Mesendoderm (in vitro differentiated cells): ENCODE measurements around the gene ADAM22.

Experiments used
- DNase-seq: peaks from one replicate; pipeline ENCODE4 v3.0.0; 2013
- H2AK5ac ChIP-seq: 2 replicates; pipeline ENCODE4 v1.6.1; 2013; ENCODE audit warnings: low read length, inconsistent platforms
- H2BK120ac ChIP-seq: 2 replicates; pipeline ENCODE4 v1.6.1; 2013; ENCODE audit warnings: low read depth, mild to moderate bottlenecking, low read length, moderate library complexity, mixed read lengths
- H2BK15ac ChIP-seq: replicated peaks from 2 replicates; pipeline ENCODE4 v1.6.1; 2013; ENCODE audit warnings: low read depth, mild to moderate bottlenecking, moderate library complexity
- H2BK5ac ChIP-seq: 2 replicates; pipeline ENCODE4 v1.6.1; 2013; ENCODE audit warnings: low read length, inconsistent platforms
- H3K18ac ChIP-seq: 2 replicates; pipeline ENCODE4 v1.6.1; 2013; ENCODE audit warnings: mild to moderate bottlenecking, low read length, mixed read lengths
- H3K23ac ChIP-seq: one replicate; pipeline ENCODE4 v1.6.1; 2013; ENCODE audit warnings: low read length
- H3K27ac ChIP-seq: 2 replicates; pipeline ENCODE4 v1.5.1; 2013; ENCODE audit warnings: low read depth, mild to moderate bottlenecking, inconsistent platforms, low read length, moderate library complexity
- H3K27me3 ChIP-seq: 2 replicates; pipeline ENCODE4 v1.6.1; 2013; ENCODE audit warnings: low read length, control low read depth, mild to moderate bottlenecking, inconsistent platforms; ENCODE audit not compliant: insufficient read depth, poor library complexity
- H3K36me3 ChIP-seq: 2 replicates; pipeline ENCODE4 v1.6.1; 2013; ENCODE audit warnings: low read length, inconsistent platforms; ENCODE audit not compliant: control insufficient read depth, insufficient read depth
- H3K4ac ChIP-seq: one replicate; pipeline ENCODE4 v1.6.1; 2013; ENCODE audit warnings: low read depth, mild to moderate bottlenecking, low read length, moderate library complexity
- H3K4me1 ChIP-seq: 2 replicates; pipeline ENCODE4 v1.6.1; 2013; ENCODE audit warnings: low read depth, low read length, inconsistent platforms; ENCODE audit not compliant: control insufficient read depth
- H3K4me2 ChIP-seq: 2 replicates; pipeline ENCODE4 v1.6.1; 2013; ENCODE audit warnings: low read length
- H3K4me3 ChIP-seq: 2 replicates; pipeline ENCODE4 v1.5.1; 2013; ENCODE audit warnings: mild to moderate bottlenecking, low read length
- H3K56ac ChIP-seq: one replicate; pipeline ENCODE4 v1.6.1; 2013; ENCODE audit warnings: low read length
- H3K79me1 ChIP-seq: 2 replicates; pipeline ENCODE4 v1.6.1; 2013; ENCODE audit warnings: low read length, inconsistent platforms
- H3K79me2 ChIP-seq: 2 replicates; pipeline ENCODE4 v1.6.1; 2013; ENCODE audit warnings: mild to moderate bottlenecking, low read length; ENCODE audit not compliant: control insufficient read depth, insufficient read depth
- H3K9ac ChIP-seq: 2 replicates; pipeline ENCODE4 v1.6.1; 2013; ENCODE audit warnings: low read length, inconsistent platforms
- H4K5ac ChIP-seq: one replicate; pipeline ENCODE4 v1.6.1; 2013; ENCODE audit warnings: low read length
- H4K8ac ChIP-seq: one replicate; pipeline ENCODE4 v1.6.1; 2013; ENCODE audit warnings: low read depth, mild to moderate bottlenecking, control low read depth, low read length, moderate library complexity
- WGBS: extraction: QIAGEN DNeasy Blood & Tissue Kit; methylation state at CpG from one replicate; pipeline ENCODE4 v1.1.7; 2013; ENCODE audit warnings: low lambda C conversion rate, missing lambda C conversion rate; ENCODE audit not compliant: insufficient coverage; ENCODE audit errors: extremely low coverage; 5-methylcytosine and 5-hydroxymethylcytosine counted together

The ADAM22 gene

GRCh38 chr7:88027724-88028123 is 93.7 kb downstream of the ADAM22 start:
- no peak for DNase-seq
- no peak overlapping the region for H3K4me3 ChIP-seq
- no peak overlapping the region for H3K27ac ChIP-seq
- H2BK15ac ChIP-seq, result no peak overlapping the region
- no peaks in the 10 kb centered on the region for H3K79me1 ChIP-seq
- H2BK5ac ChIP-seq, result no peak overlapping the region
- H3K27me3 ChIP-seq, result no peaks in the 10 kb centered on the region
- H3K4ac ChIP-seq, result no peak overlapping the region
- H3K18ac ChIP-seq, result no peak overlapping the region
- H4K8ac ChIP-seq, result no peak overlapping the region
- no peak overlapping the region for H4K5ac ChIP-seq
- no peak overlapping the region for H2AK5ac ChIP-seq
- no CpG with 5 or more reads among the region's 2 CpGs for WGBS
- H2BK120ac ChIP-seq, result no peak overlapping the region
- H3K36me3 ChIP-seq, result no peaks in the 10 kb centered on the region
- no peak overlapping the region for H3K9ac ChIP-seq
- no peak overlapping the region for H3K23ac ChIP-seq
- no peaks in the 10 kb centered on the region for H3K4me1 ChIP-seq
- H3K4me2 ChIP-seq, result no peak overlapping the region
- no peaks in the 10 kb centered on the region for H3K79me2 ChIP-seq
- no peak overlapping the region for H3K56ac ChIP-seq

- Histone ChIP-seq H3K56ac (no peak overlapping the region), H3K36me3 (no peaks in the 10 kb centered on the region), H3K4me3 (no peak overlapping the region), H3K27me3 (no peaks in the 10 kb centered on the region), H2BK15ac (no peak overlapping the region), H3K23ac (no peak overlapping the region), H2BK120ac (no peak overlapping the region), H3K79me2 (no peaks in the 10 kb centered on the region), H3K4ac (no peak overlapping the region), H4K5ac (no peak overlapping the region), H2AK5ac (no peak overlapping the region), H3K4me2 (no peak overlapping the region), H2BK5ac (no peak overlapping the region), H3K27ac (no peak overlapping the region), H3K4me1 (no peaks in the 10 kb centered on the region), H3K79me1 (no peaks in the 10 kb centered on the region), H4K8ac (no peak overlapping the region), H3K9ac (no peak overlapping the region), H3K18ac (no peak overlapping the region)
- no peak for DNase-seq
- no CpG with 5 or more reads among the region's 7 CpGs for WGBS
Observed at GRCh38 chr7:88034083-88034695, 100.1 kb downstream of the ADAM22 start.

- no peak overlapping the region for H3K4me3 ChIP-seq
- no peak overlapping the region for H3K4ac ChIP-seq
- H3K18ac ChIP-seq, result no peak overlapping the region
- no peak overlapping the region for H2BK15ac ChIP-seq
- no peak overlapping the region for H3K23ac ChIP-seq
- H2AK5ac ChIP-seq, result no peak overlapping the region
- H3K27me3 ChIP-seq, result no peaks in the 10 kb centered on the region
- H3K4me2 ChIP-seq, result no peak overlapping the region
- H3K27ac ChIP-seq, result no peak overlapping the region
- no peaks in the 10 kb centered on the region for H3K36me3 ChIP-seq
- DNase-seq, result no peak
- H2BK5ac ChIP-seq, result no peak overlapping the region
- no peak overlapping the region for H2BK120ac ChIP-seq
- H3K56ac ChIP-seq, result no peak overlapping the region
- H3K9ac ChIP-seq, result no peak overlapping the region
- H4K8ac ChIP-seq, result no peak overlapping the region
- WGBS, result 100% methylated on average over 1 of the region's 3 CpGs
- no peak overlapping the region for H4K5ac ChIP-seq
- H3K79me1 ChIP-seq, result no peaks in the 10 kb centered on the region
- no peaks in the 10 kb centered on the region for H3K4me1 ChIP-seq
- H3K79me2 ChIP-seq, result no peaks in the 10 kb centered on the region
Observed at GRCh38 chr7:88037050-88037449, 103.0 kb downstream of the ADAM22 start.

GRCh38 chr7:88040694-88041093 is 106.6 kb downstream of the ADAM22 start:
- no peak overlapping the region for H3K23ac ChIP-seq
- no peak overlapping the region for H3K4ac ChIP-seq
- no peaks in the 10 kb centered on the region for H3K27me3 ChIP-seq
- H3K9ac ChIP-seq, result no peak overlapping the region
- H3K4me3 ChIP-seq, result no peak overlapping the region
- H3K56ac ChIP-seq, result no peak overlapping the region
- H3K79me1 ChIP-seq, result no peaks in the 10 kb centered on the region
- no peak overlapping the region for H2BK5ac ChIP-seq
- H2BK15ac ChIP-seq, result no peak overlapping the region
- H3K79me2 ChIP-seq, result no peaks in the 10 kb centered on the region
- no CpG with 5 or more reads among the region's 1 CpG for WGBS
- no peak overlapping the region for H4K8ac ChIP-seq
- peak; percentile 15 for DNase-seq
- H3K36me3 ChIP-seq, result no peaks in the 10 kb centered on the region
- H3K4me2 ChIP-seq, result no peak overlapping the region
- no peaks in the 10 kb centered on the region for H3K4me1 ChIP-seq
- H4K5ac ChIP-seq, result no peak overlapping the region
- no peak overlapping the region for H2BK120ac ChIP-seq
- H3K18ac ChIP-seq, result peak overlapping the region; percentile 28
- H2AK5ac ChIP-seq, result no peak overlapping the region
- H3K27ac ChIP-seq, result no peak overlapping the region

- no peaks in the 10 kb centered on the region for H3K79me1 ChIP-seq
- no peak overlapping the region for H3K23ac ChIP-seq
- H3K9ac ChIP-seq, result no peak overlapping the region
- H2BK15ac ChIP-seq, result no peak overlapping the region
- no peak overlapping the region for H2BK5ac ChIP-seq
- H3K4ac ChIP-seq, result no peak overlapping the region
- no peak overlapping the region for H2AK5ac ChIP-seq
- H3K79me2 ChIP-seq, result no peaks in the 10 kb centered on the region
- H3K36me3 ChIP-seq, result no peaks in the 10 kb centered on the region
- WGBS, result no CpG with 5 or more reads among the region's 1 CpG
- DNase-seq, result no peak
- no peaks in the 10 kb centered on the region for H3K27me3 ChIP-seq
- H3K27ac ChIP-seq, result no peak overlapping the region
- no peak overlapping the region for H3K18ac ChIP-seq
- no peak overlapping the region for H4K8ac ChIP-seq
- no peak overlapping the region for H4K5ac ChIP-seq
- no peak overlapping the region for H3K4me3 ChIP-seq
- H3K4me1 ChIP-seq, result no peaks in the 10 kb centered on the region
- H3K4me2 ChIP-seq, result no peak overlapping the region
- no peak overlapping the region for H3K56ac ChIP-seq
- H2BK120ac ChIP-seq, result no peak overlapping the region
Observed at GRCh38 chr7:88041583-88041982, 107.5 kb downstream of the ADAM22 start.

GRCh38 chr7:88042157-88042556 is 108.1 kb downstream of the ADAM22 start:
- H3K56ac ChIP-seq, result no peak overlapping the region

More at GRCh38 chr7:88042157-88042556, 108.1 kb downstream of the ADAM22 start:
- H3K4ac ChIP-seq, result no peak overlapping the region
- no peak overlapping the region for H3K18ac ChIP-seq
- H3K79me2 ChIP-seq, result no peaks in the 10 kb centered on the region
- H3K23ac ChIP-seq, result no peak overlapping the region
- no peak overlapping the region for H2BK120ac ChIP-seq
- no peak overlapping the region for H3K9ac ChIP-seq
- H3K27me3 ChIP-seq, result no peaks in the 10 kb centered on the region
- H3K4me3 ChIP-seq, result no peak overlapping the region
- H2BK5ac ChIP-seq, result no peak overlapping the region
- no peak for DNase-seq
- H3K4me2 ChIP-seq, result no peak overlapping the region
- H2AK5ac ChIP-seq, result no peak overlapping the region
- H3K4me1 ChIP-seq, result no peaks in the 10 kb centered on the region
- no peak overlapping the region for H4K8ac ChIP-seq
- no peak overlapping the region for H2BK15ac ChIP-seq
- no peaks in the 10 kb centered on the region for H3K79me1 ChIP-seq
- H4K5ac ChIP-seq, result no peak overlapping the region
- no peak overlapping the region for H3K27ac ChIP-seq
- H3K36me3 ChIP-seq, result no peaks in the 10 kb centered on the region
